B cell (primary cell): ENCODE measurements around the gene SLC39A1. TPM values are rescaled to one million over a fixed set of nuclear protein-coding genes. Genes with fewer than 3 reads are reported as not detected.
A peak's percentile ranks its signal among the peaks of the same experiment; 100 is the strongest.

Experiments
- ATAC-seq: fragments of 200-7000 bp; cut with Tn5 transposase; one replicate; pipeline ENCODE4 v1.10.0; 2021; ENCODE audit warnings: low read depth, mild to moderate bottlenecking, moderate number of reproducible peaks, moderate library complexity
- CTCF ChIA-PET: fragments of 350-600 bp; sonication (Branson Sonifier 250); formaldehyde crosslinking; loops from one replicate; lab custom pipeline; 2021; ENCODE audit warnings: antibody characterized with exemption, inconsistent platforms; lab: Charles Lee
- POLR2A ChIA-PET: fragments of 350-600 bp; sonication (Branson Sonifier 250); formaldehyde crosslinking; loops from one replicate; lab custom pipeline; 2021; ENCODE audit warnings: antibody characterized with exemption; lab: Charles Lee
- DNase-seq: peaks from one replicate; pipeline ENCODE4 v3.0.0; 2013
- H2AFZ ChIP-seq: 2 replicates; pipeline ENCODE4 v1.6.1; 2012; ENCODE audit warnings: mild to moderate bottlenecking, low read depth, low read length; ENCODE audit not compliant: insufficient read depth, poor library complexity, severe bottlenecking
- H3K27ac ChIP-seq, 2 donors: 1 replicate in 1 of 2; 2 replicates in 1 of 2; pipeline ENCODE4 v1.5.1; 2012 to 2013; ENCODE audit warnings: low read length in 2 of 2, mild to moderate bottlenecking in 2 of 2, moderate library complexity in 1 of 2
- H3K27me3 ChIP-seq, 4 experiments: fragments of 200-600 bp in 1 of 4; sonication (generic) in 1 of 4; replicated peaks in 1 of 4; 1 replicate in 2 of 4; 2 replicates in 2 of 4; pipeline versions ENCODE4 v1.6.1 to v1.7.0; 2013 to 2016; ENCODE audit warnings: low read length in 3 of 4, mild to moderate bottlenecking in 2 of 4, mixed read lengths in 1 of 4, moderate library complexity in 1 of 4; ENCODE audit not compliant: insufficient read depth in 4 of 4, control insufficient read depth in 3 of 4; ENCODE audit errors: control extremely low read depth in 1 of 4
- H3K36me3 ChIP-seq, 2 experiments: replicated peaks in 1 of 2; 1 replicate in 1 of 2; 2 replicates in 1 of 2; pipeline versions ENCODE4 v1.6.1 to v1.7.1; 2013; ENCODE audit warnings: low read length in 1 of 2; ENCODE audit not compliant: insufficient read depth in 2 of 2, control insufficient read depth in 1 of 2; ENCODE audit errors: control extremely low read depth in 1 of 2, extremely low read depth in 1 of 2
- H3K4me1 ChIP-seq, 2 donors: fragments of 200-600 bp in 1 of 2; sonication (generic) in 1 of 2; 1 replicate in 1 of 2; 2 replicates in 1 of 2; pipeline versions ENCODE4 v1.5.1 to v1.6.1; 2013 to 2017; ENCODE audit warnings: low read length in 2 of 2; ENCODE audit not compliant: control insufficient read depth in 2 of 2, insufficient read depth in 2 of 2
- H3K4me2 ChIP-seq: replicated peaks from 2 replicates; pipeline ENCODE3; 2012; ENCODE audit warnings: mild to moderate bottlenecking, low read depth, low read length; ENCODE audit not compliant: poor library complexity, severe bottlenecking
- H3K4me3 ChIP-seq, 5 experiments: fragments of 200-600 bp in 1 of 5; sonication (generic) in 1 of 5; 1 replicate in 3 of 5; 2 replicates in 2 of 5; pipeline versions ENCODE4 v1.5.1 to v1.7.0; 2011 to 2016; ENCODE audit warnings: low read length in 4 of 5, mild to moderate bottlenecking in 4 of 5, low read depth in 2 of 5, control low read depth in 1 of 5, moderate library complexity in 1 of 5; ENCODE audit not compliant: insufficient read depth in 1 of 5; ENCODE audit errors: control extremely low read depth in 1 of 5, extremely low read depth in 1 of 5
- H3K79me2 ChIP-seq: fragments of 200-600 bp; sonication (generic); one replicate; pipeline ENCODE4 v1.6.0; 2016; ENCODE audit warnings: low read length; ENCODE audit not compliant: control insufficient read depth, insufficient read depth
- H3K9ac ChIP-seq: fragments of 200-600 bp; sonication (generic); 2 replicates; pipeline ENCODE4 v1.6.1; 2017; ENCODE audit warnings: mild to moderate bottlenecking, low read length, moderate library complexity
- H3K9me3 ChIP-seq, 3 donors: one replicate each; pipeline versions ENCODE4 v1.6.1 to v1.7.1; 2013; ENCODE audit warnings: low read length in 2 of 3; ENCODE audit not compliant: control insufficient read depth in 2 of 3, insufficient read depth in 1 of 3; ENCODE audit errors: control extremely low read depth in 1 of 3
- H4K20me1 ChIP-seq: 2 replicates; pipeline ENCODE4 v1.6.0; 2012; ENCODE audit warnings: mild to moderate bottlenecking, low read length; ENCODE audit not compliant: insufficient read depth, control insufficient read depth, poor library complexity, severe bottlenecking
- H3K27ac Mint-ChIP-seq: one replicate; pipeline ENCODE4 v1.8.0; 2021; ENCODE audit warnings: mixed read lengths
- H3K27me3 Mint-ChIP-seq: one replicate; pipeline ENCODE4 v1.8.0; 2021; ENCODE audit warnings: mixed read lengths
- H3K4me1 Mint-ChIP-seq: one replicate; pipeline ENCODE4 v1.8.0; 2021; ENCODE audit warnings: mixed read lengths
- H3K4me3 Mint-ChIP-seq: one replicate; pipeline ENCODE4 v1.8.0; 2021; ENCODE audit warnings: mixed read lengths
- H3K9me3 Mint-ChIP-seq: one replicate; pipeline ENCODE4 v1.8.0; 2022; ENCODE audit warnings: mixed read lengths; ENCODE audit not compliant: insufficient read depth
- EZH2 ChIP-seq: IDR thresholded peaks from 2 replicates; pipeline ENCODE4 v1.6.1; 2012; ENCODE audit warnings: borderline replicate concordance, low read depth, mild to moderate bottlenecking, moderate library complexity, low read length; ENCODE audit not compliant: insufficient read depth, poor library complexity, severe bottlenecking
- WGBS: methylation state at CpG from one replicate; pipeline ENCODE4 v1.1.5; 2013; ENCODE audit warnings: missing lambda C conversion rate; ENCODE audit not compliant: insufficient coverage; 5-methylcytosine and 5-hydroxymethylcytosine counted together
- intact Hi-C: fragments of 100-400 bp; cut with micrococcal nuclease; formaldehyde crosslinking; loops from one replicate; pipeline ENCODE4 v1.10.0; 2022
- polyA plus RNA-seq: library from polyadenylated mRNA; depleted of rRNA; stranded (reverse); fragments of >200 nt; gene quantifications from 2 replicates; pipeline ENCODE4 v1.2.3, GENCODE V29; 2012
- total RNA-seq, 2 donors: library from RNA; stranded (reverse); fragments of 120-200 nt in 1 of 2; gene quantifications; 1 replicate in 1 of 2; 2 replicates in 1 of 2; pipeline versions ENCODE4 v1.2.3 to v1.2.4, GENCODE V29; 2013 to 2022
- TF ChIP-seq, protein P1 (sequence below): fragments of 200-600 bp; IDR thresholded peaks from one replicate; pipeline ENCODE4 v1.8.0; 2022; ENCODE audit warnings: antibody characterized with exemption, mild to moderate bottlenecking

Gene SLC39A1
- total and polyA plus RNA-seq, 2 donors (not counting 1 experiment from before 2014, with no cell fraction given), result 19.3 to 28.1 TPM

DNA sequence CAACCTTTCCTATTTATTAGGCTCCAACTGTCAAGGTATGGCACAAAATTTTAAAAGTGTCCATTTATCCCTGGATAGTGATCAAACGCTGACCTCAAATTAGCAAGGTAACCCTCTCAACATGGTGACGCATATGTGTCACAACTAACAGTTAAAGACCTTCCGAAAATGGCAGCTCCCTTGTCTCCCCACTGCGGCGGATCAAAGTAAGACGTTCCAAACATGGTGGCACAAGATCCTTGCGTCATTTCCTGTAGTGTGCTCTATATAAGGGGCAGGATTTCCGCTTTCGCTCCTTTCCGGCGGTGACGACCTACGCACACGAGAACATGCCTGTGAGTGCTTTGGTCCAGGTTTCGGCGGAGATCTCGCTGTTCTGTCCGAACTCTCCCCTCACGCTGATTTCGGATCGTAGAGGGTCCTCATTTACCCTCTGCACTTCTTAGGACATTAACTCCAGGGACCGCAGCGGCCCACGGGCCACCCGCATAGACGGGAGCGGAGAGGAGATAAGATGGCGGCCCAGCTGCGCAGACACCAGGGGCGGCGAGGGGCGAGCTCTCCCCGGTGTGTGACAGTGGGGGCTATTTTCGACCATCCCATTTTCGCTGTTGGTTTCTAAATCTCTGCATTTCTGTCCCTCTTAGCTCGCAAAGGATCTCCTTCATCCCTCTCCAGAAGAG, 27.3 kb upstream of the SLC39A1 start, which contains the start of gene RPS27:
RPS27 (plus strand) TSS at position 295 of the 683 bp plus-strand sequence; CDS start at position 330, 35 bp downstream.
- intact Hi-C loops, result loop anchor here (1.0 to 5.0 kb wide), 7 partner anchors 13 to 333 kb away; partner anchors contain the start of genes CRTC2, DENND4B, HAX1 and INTS3
- DNase-seq (peak; percentile 97), ATAC-seq (peak; percentile 84)
- 1% methylated on average over 21 of the region's 36 CpGs for WGBS
- peaks cover 29% of the 10 kb centered on the region for H3K79me2 ChIP-seq
- peaks cover 12 to 34% of the 10 kb centered on the region in 2 experiments for H3K36me3 ChIP-seq
- peaks cover 38 to 51% of the 10 kb centered on the region in 2 donors for H3K4me1 ChIP-seq
- no peaks in the 10 kb centered on the region for H4K20me1 ChIP-seq
- Mint-ChIP-seq H3K4me1 (peaks cover 41% of the 10 kb centered on the region), H3K27ac (peak within 1 kb of the TSS; percentile 99), H3K9me3 (no peaks in the 10 kb centered on the region), H3K4me3 (peak within 1 kb of the TSS; percentile 97), H3K27me3 (no peaks in the 10 kb centered on the region)
- no peaks in the 10 kb centered on the region for H3K27me3 ChIP-seq
- peak within 1 kb of the TSS; percentile 77 for H3K4me2 ChIP-seq
- ChIA-PET POLR2A (interaction anchor here (0.5 to 3.4 kb wide), 32 partner anchors 13 to 1941 kb away, joined by 3 to 38 read pairs (median 5); partner anchors contain the start of genes CHTOP, CLK2, CREB3L4 and CRTC2), CTCF (interaction anchor here (0.5 to 2.3 kb wide), 10 partner anchors 12 to 480 kb away, joined by 3 to 9 read pairs (median 5); partner anchors contain the start of genes CREB3L4, DENND4B and JTB)
- TF ChIP-seq, protein P1, sequence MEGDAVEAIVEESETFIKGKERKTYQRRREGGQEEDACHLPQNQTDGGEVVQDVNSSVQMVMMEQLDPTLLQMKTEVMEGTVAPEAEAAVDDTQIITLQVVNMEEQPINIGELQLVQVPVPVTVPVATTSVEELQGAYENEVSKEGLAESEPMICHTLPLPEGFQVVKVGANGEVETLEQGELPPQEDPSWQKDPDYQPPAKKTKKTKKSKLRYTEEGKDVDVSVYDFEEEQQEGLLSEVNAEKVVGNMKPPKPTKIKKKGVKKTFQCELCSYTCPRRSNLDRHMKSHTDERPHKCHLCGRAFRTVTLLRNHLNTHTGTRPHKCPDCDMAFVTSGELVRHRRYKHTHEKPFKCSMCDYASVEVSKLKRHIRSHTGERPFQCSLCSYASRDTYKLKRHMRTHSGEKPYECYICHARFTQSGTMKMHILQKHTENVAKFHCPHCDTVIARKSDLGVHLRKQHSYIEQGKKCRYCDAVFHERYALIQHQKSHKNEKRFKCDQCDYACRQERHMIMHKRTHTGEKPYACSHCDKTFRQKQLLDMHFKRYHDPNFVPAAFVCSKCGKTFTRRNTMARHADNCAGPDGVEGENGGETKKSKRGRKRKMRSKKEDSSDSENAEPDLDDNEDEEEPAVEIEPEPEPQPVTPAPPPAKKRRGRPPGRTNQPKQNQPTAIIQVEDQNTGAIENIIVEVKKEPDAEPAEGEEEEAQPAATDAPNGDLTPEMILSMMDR, result no peak
- no peak for TF ChIP-seq EZH2
- H3K9ac ChIP-seq, result peak within 1 kb of the TSS; percentile 92
- peak within 1 kb of the TSS; percentile 84 to 100 (median 94) for H3K4me3 ChIP-seq
- peak within 1 kb of the TSS; percentile 62 for H2AFZ ChIP-seq
- H3K27ac ChIP-seq, result peak within 1 kb of the TSS; percentile 93 to 96
- H3K9me3 ChIP-seq, result no peaks in the 10 kb centered on the region
